Natural killer cell (primary cell): ENCODE results near the gene HOXB4. TPM values are rescaled to one million over a fixed set of nuclear protein-coding genes. Genes with fewer than 3 reads are reported as not detected.

Experiments
- ATAC-seq, 3 donors: fragments of 150-1000 bp in 2 of 3; fragments of 200-7000 bp in 1 of 3; cut with Tn5 transposase; 1 replicate in 1 of 3; 2 replicates in 2 of 3; pipeline ENCODE4 v1.10.0; 2021; ENCODE audit warnings: mild to moderate bottlenecking in 2 of 3, moderate library complexity in 2 of 3
- DNase-seq, 2 donors: peaks; one replicate each; pipeline versions ENCODE4 v3.0.0 to v3.0.0-alpha.2; 2013 to 2021; ENCODE audit warnings: mixed read lengths in 1 of 2
- H3K27ac ChIP-seq: one replicate; pipeline ENCODE4 v1.5.1; 2013; ENCODE audit warnings: mild to moderate bottlenecking, low read length
- H3K27me3 ChIP-seq: one replicate; pipeline ENCODE4 v1.6.1; 2013; ENCODE audit warnings: low read length; ENCODE audit not compliant: control insufficient read depth, insufficient read depth
- H3K36me3 ChIP-seq: one replicate; pipeline ENCODE4 v1.6.1; 2013; ENCODE audit warnings: low read length; ENCODE audit not compliant: control insufficient read depth, insufficient read depth
- H3K4me1 ChIP-seq: one replicate; pipeline ENCODE4 v1.6.1; 2013; ENCODE audit warnings: low read length; ENCODE audit not compliant: control insufficient read depth, insufficient read depth
- H3K4me3 ChIP-seq: one replicate; pipeline ENCODE4 v1.5.1; 2013; ENCODE audit warnings: low read length
- H3K9me3 ChIP-seq: one replicate; pipeline ENCODE4 v1.6.1; 2013; ENCODE audit warnings: low read length; ENCODE audit not compliant: control insufficient read depth, insufficient read depth
- H3K27ac Mint-ChIP-seq, 2 donors: one replicate each; pipeline ENCODE4 v1.8.0; 2022; ENCODE audit warnings: mild to moderate bottlenecking in 2 of 2, mixed read lengths in 2 of 2, moderate library complexity in 1 of 2
- H3K27me3 Mint-ChIP-seq, 2 donors: one replicate each; pipeline ENCODE4 v1.8.0; 2022; ENCODE audit warnings: low read depth in 2 of 2, mixed read lengths in 2 of 2
- H3K36me3 Mint-ChIP-seq: one replicate; pipeline ENCODE4 v1.8.0; 2022; ENCODE audit warnings: mixed read lengths
- H3K4me1 Mint-ChIP-seq, 2 donors: one replicate each; pipeline ENCODE4 v1.8.0; 2022; ENCODE audit warnings: mixed read lengths in 2 of 2
- H3K4me3 Mint-ChIP-seq: one replicate; pipeline ENCODE4 v1.8.0; 2022; ENCODE audit warnings: mild to moderate bottlenecking, moderate library complexity, mixed read lengths
- H3K9me3 Mint-ChIP-seq, 2 donors: one replicate each; pipeline ENCODE4 v1.8.0; 2022; ENCODE audit warnings: mixed read lengths in 2 of 2
- WGBS: methylation state at CpG from one replicate; pipeline ENCODE4 v1.1.7; 2013; ENCODE audit warnings: missing lambda C conversion rate; ENCODE audit not compliant: insufficient coverage; 5-methylcytosine and 5-hydroxymethylcytosine counted together
- intact Hi-C: fragments of 100-400 bp; cut with micrococcal nuclease; formaldehyde crosslinking; loops from one replicate; pipeline ENCODE4 v1.14.2; 2022
- total RNA-seq, 4 donors: library from RNA; stranded (reverse); fragments of 120-200 nt in 1 of 4; gene quantifications; one replicate each; pipeline versions ENCODE4 v1.2.3 to v1.2.4, GENCODE V29; 2013 to 2022
- TF ChIP-seq, protein P1 (sequence below): fragments of 200-600 bp; IDR thresholded peaks from one replicate; pipeline ENCODE4 v1.8.0; 2022; ENCODE audit warnings: antibody characterized with exemption

HOXB4 gene
- total RNA-seq, 3 donors from 2014 or later (not counting 1 experiment from before 2014, with no cell fraction given), result 3.5 to 6.7 (median 5.7) TPM

DNA sequence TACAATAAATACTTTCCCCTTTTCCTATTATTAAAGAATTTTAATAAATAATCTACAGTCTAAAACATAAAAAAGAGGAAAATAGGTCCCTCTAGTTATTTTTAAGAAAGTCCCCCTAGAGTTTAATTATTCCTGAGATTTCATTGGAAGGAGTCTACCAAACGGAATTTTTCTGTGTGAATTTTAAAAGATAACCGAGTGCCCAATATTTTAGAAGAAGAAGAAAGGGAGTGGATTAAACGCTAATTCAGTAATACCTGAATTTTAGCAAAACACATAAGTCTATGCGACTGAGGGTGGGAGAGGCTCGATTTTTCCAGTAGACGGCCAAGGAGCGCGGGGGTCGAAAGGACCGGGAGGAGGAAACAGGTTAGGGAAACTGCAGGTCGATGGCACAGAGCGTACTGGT is 35.4 kb downstream of the HOXB4 start:
- H3K27ac Mint-ChIP-seq, result peak overlapping the region; percentile 94 to 99
- H3K27me3 Mint-ChIP-seq, result peaks cover 0 to 23% of the 10 kb centered on the region in 2 donors
- TF ChIP-seq, protein P1, sequence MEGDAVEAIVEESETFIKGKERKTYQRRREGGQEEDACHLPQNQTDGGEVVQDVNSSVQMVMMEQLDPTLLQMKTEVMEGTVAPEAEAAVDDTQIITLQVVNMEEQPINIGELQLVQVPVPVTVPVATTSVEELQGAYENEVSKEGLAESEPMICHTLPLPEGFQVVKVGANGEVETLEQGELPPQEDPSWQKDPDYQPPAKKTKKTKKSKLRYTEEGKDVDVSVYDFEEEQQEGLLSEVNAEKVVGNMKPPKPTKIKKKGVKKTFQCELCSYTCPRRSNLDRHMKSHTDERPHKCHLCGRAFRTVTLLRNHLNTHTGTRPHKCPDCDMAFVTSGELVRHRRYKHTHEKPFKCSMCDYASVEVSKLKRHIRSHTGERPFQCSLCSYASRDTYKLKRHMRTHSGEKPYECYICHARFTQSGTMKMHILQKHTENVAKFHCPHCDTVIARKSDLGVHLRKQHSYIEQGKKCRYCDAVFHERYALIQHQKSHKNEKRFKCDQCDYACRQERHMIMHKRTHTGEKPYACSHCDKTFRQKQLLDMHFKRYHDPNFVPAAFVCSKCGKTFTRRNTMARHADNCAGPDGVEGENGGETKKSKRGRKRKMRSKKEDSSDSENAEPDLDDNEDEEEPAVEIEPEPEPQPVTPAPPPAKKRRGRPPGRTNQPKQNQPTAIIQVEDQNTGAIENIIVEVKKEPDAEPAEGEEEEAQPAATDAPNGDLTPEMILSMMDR, result no peak
- Histone ChIP-seq H3K27me3 (no peaks in the 10 kb centered on the region), H3K4me1 (peaks cover 51% of the 10 kb centered on the region), H3K4me3 (peak overlapping the region; percentile 77), H3K9me3 (no peaks in the 10 kb centered on the region), H3K36me3 (no peaks in the 10 kb centered on the region), H3K27ac (peak overlapping the region; percentile 95)
- H3K4me1 Mint-ChIP-seq, result peaks cover 62 to 65% of the 10 kb centered on the region in 2 donors
- ATAC-seq, result peak in 2 of 3 donors; percentile 1 to 2
- peaks cover 7% of the 10 kb centered on the region for H3K36me3 Mint-ChIP-seq
- no peaks in the 10 kb centered on the region for H3K9me3 Mint-ChIP-seq
- DNase-seq, result no peak
- H3K4me3 Mint-ChIP-seq, result peak overlapping the region; percentile 99
- intact Hi-C loops, result loop anchor here (2.0 kb wide), 1 partner anchor 14 kb away; no protein-coding TSS in a partner anchor
- WGBS, result 7% methylated on average over 12 of the region's 12 CpGs

DNA sequence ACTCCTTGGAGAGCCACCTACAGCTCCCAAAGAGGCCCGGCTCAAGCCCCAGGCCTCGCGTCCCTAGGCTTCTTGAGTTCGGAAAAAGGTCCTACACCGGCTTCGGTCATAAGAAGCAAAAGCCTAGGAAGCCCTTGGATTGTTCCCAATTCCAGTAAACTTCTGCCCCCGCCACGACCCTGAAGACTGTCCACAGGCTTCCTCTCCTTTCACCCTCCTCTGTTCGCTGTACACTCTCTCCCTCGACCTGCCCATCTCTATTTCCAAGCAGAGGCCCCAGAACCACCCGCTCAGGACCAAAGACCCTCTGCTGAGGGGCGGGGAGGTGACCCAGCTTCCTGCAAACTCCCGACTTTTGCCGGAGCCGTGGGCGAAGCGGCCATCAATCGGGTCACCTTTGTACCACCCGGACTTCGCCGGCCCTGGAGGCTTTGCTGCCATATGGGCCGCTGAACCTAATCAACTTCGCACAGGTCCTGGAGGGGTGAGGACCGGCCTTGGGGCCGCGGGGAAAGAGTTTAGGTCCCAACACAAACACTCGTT is 36.0 kb downstream of the HOXB4 start:
- Mint-ChIP-seq H3K4me3 (peak overlapping the region; percentile 99), H3K4me1 (peaks cover 59 to 60% of the 10 kb centered on the region in 2 donors), H3K27me3 (peaks cover 0 to 23% of the 10 kb centered on the region in 2 donors), H3K9me3 (no peaks in the 10 kb centered on the region), H3K36me3 (peaks cover 7% of the 10 kb centered on the region), H3K27ac (peak overlapping the region; percentile 94 to 99)
- Histone ChIP-seq H3K27me3 (no peaks in the 10 kb centered on the region), H3K4me3 (peak overlapping the region; percentile 77), H3K27ac (peak overlapping the region; percentile 95), H3K36me3 (no peaks in the 10 kb centered on the region), H3K9me3 (no peaks in the 10 kb centered on the region), H3K4me1 (peaks cover 46% of the 10 kb centered on the region)
- intact Hi-C loops, result loop anchor here (2.0 kb wide), 1 partner anchor 13 kb away; no protein-coding TSS in a partner anchor
- 14% methylated on average over 23 of the region's 27 CpGs for WGBS
- DNase-seq (peak in 1 of 2 donors; percentile 61), ATAC-seq (peak in 2 of 3 donors; percentile 16 to 20)
- TF ChIP-seq, protein P1, result no peak

DNA sequence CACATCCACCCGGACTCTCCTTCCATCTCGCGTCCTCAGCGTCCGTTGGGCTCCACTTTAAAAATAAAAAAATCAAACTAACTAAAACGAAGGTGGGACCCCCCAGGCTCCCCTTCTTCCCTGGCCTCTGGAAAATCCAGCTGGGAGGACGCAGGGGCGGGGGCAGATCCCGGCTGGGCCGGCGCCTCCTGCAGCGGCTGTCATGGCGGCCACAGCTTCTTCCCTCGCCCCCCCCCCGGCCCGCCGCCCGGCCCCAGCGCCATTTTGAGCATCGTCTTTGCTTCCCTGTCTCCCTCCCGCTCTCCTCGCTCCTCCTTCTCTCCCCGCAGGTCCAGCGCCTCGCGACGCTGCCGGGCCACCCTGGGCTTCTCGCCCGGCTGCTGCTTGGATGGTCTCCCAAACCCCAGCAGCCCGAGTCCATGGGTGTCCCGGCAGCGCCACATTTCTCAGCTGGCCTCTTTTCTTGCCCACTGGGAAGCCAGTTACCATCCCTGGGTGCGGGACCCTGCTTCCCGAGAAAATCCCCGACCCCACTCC is 36.5 kb downstream of the HOXB4 start:
- H3K36me3 Mint-ChIP-seq, result peaks cover 7% of the 10 kb centered on the region
- TF ChIP-seq, protein P1, result no peak
- 4% methylated on average over 35 of the region's 36 CpGs for WGBS
- no peaks in the 10 kb centered on the region for H3K9me3 Mint-ChIP-seq
- Histone ChIP-seq H3K9me3 (no peaks in the 10 kb centered on the region), H3K27ac (peak overlapping the region; percentile 95), H3K36me3 (no peaks in the 10 kb centered on the region), H3K27me3 (no peaks in the 10 kb centered on the region), H3K4me1 (peaks cover 41% of the 10 kb centered on the region), H3K4me3 (peak overlapping the region; percentile 77)
- H3K27me3 Mint-ChIP-seq, result peaks cover 0 to 25% of the 10 kb centered on the region in 2 donors
- peak overlapping the region; percentile 94 to 99 for H3K27ac Mint-ChIP-seq
- DNase-seq (peak; percentile 45 to 71), ATAC-seq (peak; percentile 38 to 47 (median 45))
- H3K4me1 Mint-ChIP-seq, result peaks cover 57% of the 10 kb centered on the region in 2 donors
- intact Hi-C loops, result loop anchor here (2.0 kb wide), 1 partner anchor 13 kb away; no protein-coding TSS in a partner anchor
- peak overlapping the region; percentile 99 for H3K4me3 Mint-ChIP-seq
